WTC11 (cell line): ENCODE data around the gene ARHGAP10. TPM values are rescaled to one million over a fixed set of nuclear protein-coding genes. Genes with fewer than 3 reads are reported as not detected.

Source experiments
- ATAC-seq: fragments of 200-7000 bp; cut with Tn5 transposase; 2 replicates; pipeline ENCODE4 v1.10.0; 2021; ENCODE audit warnings: mild to moderate bottlenecking, moderate library complexity
- CTCF ChIA-PET: fragments of 300-600 bp; sonication (Branson Sonifier 250); formaldehyde crosslinking; loops from one replicate; lab custom pipeline; 2021; ENCODE audit warnings: antibody characterized with exemption; lab: Charles Lee
- POLR2A ChIA-PET: fragments of 350-600 bp; sonication (Branson Sonifier 250); formaldehyde crosslinking; loops from one replicate; lab custom pipeline; 2021; ENCODE audit warnings: antibody characterized with exemption; lab: Charles Lee
- DNase-seq: peaks from one replicate; pipeline ENCODE4 v3.0.0; 2021; ENCODE audit warnings: low spot score
- H3K27ac Mint-ChIP-seq: 2 replicates; pipeline ENCODE4 v1.8.0; 2021; ENCODE audit warnings: mixed read lengths
- H3K27me3 Mint-ChIP-seq: 2 replicates; pipeline ENCODE4 v1.8.0; 2021; ENCODE audit warnings: low read depth, mild to moderate bottlenecking, moderate library complexity, mixed read lengths
- H3K36me3 Mint-ChIP-seq: 2 replicates; pipeline ENCODE4 v1.8.0; 2021; ENCODE audit warnings: mixed read lengths
- H3K4me1 Mint-ChIP-seq: 2 replicates; pipeline ENCODE4 v1.8.0; 2022; ENCODE audit warnings: mixed read lengths
- H3K4me3 Mint-ChIP-seq: 2 replicates; pipeline ENCODE4 v1.8.0; 2021; ENCODE audit warnings: mild to moderate bottlenecking, moderate library complexity, mixed read lengths
- H3K9me3 Mint-ChIP-seq: 2 replicates; pipeline ENCODE4 v1.8.0; 2021; ENCODE audit warnings: mixed read lengths
- GRHL2 ChIP-seq: fragments of 250-450 bp; sonication (Bioruptor Pico); IDR thresholded peaks from 2 replicates; pipeline ENCODE4 v1.8.0; 2022; ENCODE audit warnings: mild to moderate bottlenecking, moderate library complexity; ENCODE audit not compliant: insufficient replicate concordance, severe bottlenecking
- GTF2I ChIP-seq: fragments of 250-450 bp; sonication (Bioruptor Pico); conservative IDR thresholded peaks from 2 replicates; pipeline ENCODE4 v1.4.0; 2021; ENCODE audit warnings: mild to moderate bottlenecking
- NFYB ChIP-seq: sonication (generic); formaldehyde crosslinking; conservative IDR thresholded peaks from 2 replicates; pipeline ENCODE4 v1.8.0; 2022; ENCODE audit warnings: low read depth, missing genetic modification reagents
- OVOL2 ChIP-seq: fragments of 250-450 bp; sonication (Bioruptor Pico); IDR thresholded peaks from 2 replicates; pipeline ENCODE4 v1.9.0; 2021; ENCODE audit warnings: mild to moderate bottlenecking, borderline replicate concordance
- ZNF396 ChIP-seq: fragments of 250-450 bp; sonication (Bioruptor Pico); IDR thresholded peaks from 2 replicates; pipeline ENCODE4 v1.8.0; 2021; ENCODE audit warnings: mild to moderate bottlenecking, moderate library complexity, borderline replicate concordance
- total RNA-seq: library from RNA; stranded (reverse); gene quantifications from 3 replicates; pipeline ENCODE4 v1.2.3, GENCODE V29; 2021
- TF ChIP-seq, protein P1 (sequence below): fragments of 250-450 bp; sonication (Bioruptor Pico); IDR thresholded peaks from 2 replicates; pipeline ENCODE4 v1.9.0; 2021; ENCODE audit warnings: mild to moderate bottlenecking, borderline replicate concordance
- TF ChIP-seq, protein P2 (sequence below): sonication (generic); formaldehyde crosslinking; IDR thresholded peaks from 2 replicates; pipeline ENCODE4 v1.8.0; 2022; ENCODE audit warnings: mild to moderate bottlenecking, missing genetic modification reagents
- TF ChIP-seq, protein P3 (sequence below): fragments of 250-450 bp; sonication (Bioruptor Pico); IDR thresholded peaks from 2 replicates; pipeline ENCODE4 v1.9.0; 2021; ENCODE audit warnings: moderate library complexity, mild to moderate bottlenecking, inconsistent platforms, borderline replicate concordance
- TF ChIP-seq, protein P4 (sequence below): sonication (generic); formaldehyde crosslinking; IDR thresholded peaks from 2 replicates; pipeline ENCODE4 v1.8.1; 2023; ENCODE audit warnings: mild to moderate bottlenecking, missing genetic modification reagents, moderate library complexity
- TF ChIP-seq, protein P5 (sequence below): sonication (generic); formaldehyde crosslinking; IDR thresholded peaks from 2 replicates; pipeline ENCODE4 v1.8.0; 2022; ENCODE audit warnings: missing genetic modification reagents
- TF ChIP-seq, protein P6 (sequence below): sonication (generic); formaldehyde crosslinking; IDR thresholded peaks from 2 replicates; pipeline ENCODE4 v1.8.1; 2023; ENCODE audit warnings: mild to moderate bottlenecking, missing genetic modification reagents
- TF ChIP-seq, protein P7 (sequence below): fragments of 250-450 bp; sonication (Bioruptor Pico); IDR thresholded peaks from 2 replicates; pipeline ENCODE4 v2.1.2; 2022; ENCODE audit warnings: mild to moderate bottlenecking, moderate library complexity
- TF ChIP-seq, protein P8 (sequence below): sonication (generic); formaldehyde crosslinking; IDR thresholded peaks from 2 replicates; pipeline ENCODE4 v1.8.0; 2022; ENCODE audit warnings: mild to moderate bottlenecking, missing genetic modification reagents

Gene ARHGAP10
- total RNA-seq, 1 experiment from 2014 or later: 9.6 TPM

DNA sequence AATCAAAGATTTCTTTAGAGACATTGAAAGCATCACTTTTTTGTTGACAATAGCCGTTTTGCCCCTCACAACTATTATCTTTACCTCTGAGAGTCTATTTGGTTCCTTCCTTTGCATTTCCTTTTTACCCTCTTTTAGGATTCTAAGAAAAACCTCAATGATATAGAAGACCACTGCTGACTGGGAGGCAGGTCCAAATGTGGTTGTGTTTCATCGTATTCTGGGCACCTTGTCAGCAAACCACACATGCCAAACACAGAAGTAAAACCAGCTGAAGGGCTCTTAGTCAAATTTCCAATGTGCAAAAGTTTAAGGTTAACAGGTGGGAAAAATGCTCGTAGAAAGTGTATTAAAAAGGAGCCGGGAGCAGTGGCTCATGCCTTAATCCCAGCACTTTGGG lies 42.8 kb upstream of the ARHGAP10 start (continued):
- no peak for TF ChIP-seq GTF2I (CRISPR knock-in tag)

DNA sequence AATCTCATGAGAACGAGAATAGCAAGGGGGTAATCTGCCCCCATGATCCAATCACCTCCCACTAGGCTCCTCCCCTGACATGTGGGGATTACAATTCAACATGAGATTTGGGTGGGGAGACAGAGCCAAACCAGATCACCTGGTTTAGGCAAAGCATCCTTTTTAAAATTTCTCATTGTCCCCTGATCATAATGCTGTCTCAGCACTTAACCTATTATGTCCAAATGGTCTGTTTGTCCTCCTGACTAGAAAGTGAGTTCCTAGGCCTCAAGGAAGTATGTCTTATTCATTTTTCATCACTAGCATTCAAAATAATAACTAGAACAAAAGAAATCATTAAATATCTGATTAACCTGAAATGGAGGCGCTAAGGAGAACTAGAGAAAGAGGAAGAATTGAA lies 40.1 kb upstream of the ARHGAP10 start:
- ChIA-PET CTCF (no interaction called here), POLR2A (no interaction called here)
- Mint-ChIP-seq H3K27me3 (no peaks in the 10 kb centered on the region), H3K27ac (no peak overlapping the region)
- TF ChIP-seq, protein P1, sequence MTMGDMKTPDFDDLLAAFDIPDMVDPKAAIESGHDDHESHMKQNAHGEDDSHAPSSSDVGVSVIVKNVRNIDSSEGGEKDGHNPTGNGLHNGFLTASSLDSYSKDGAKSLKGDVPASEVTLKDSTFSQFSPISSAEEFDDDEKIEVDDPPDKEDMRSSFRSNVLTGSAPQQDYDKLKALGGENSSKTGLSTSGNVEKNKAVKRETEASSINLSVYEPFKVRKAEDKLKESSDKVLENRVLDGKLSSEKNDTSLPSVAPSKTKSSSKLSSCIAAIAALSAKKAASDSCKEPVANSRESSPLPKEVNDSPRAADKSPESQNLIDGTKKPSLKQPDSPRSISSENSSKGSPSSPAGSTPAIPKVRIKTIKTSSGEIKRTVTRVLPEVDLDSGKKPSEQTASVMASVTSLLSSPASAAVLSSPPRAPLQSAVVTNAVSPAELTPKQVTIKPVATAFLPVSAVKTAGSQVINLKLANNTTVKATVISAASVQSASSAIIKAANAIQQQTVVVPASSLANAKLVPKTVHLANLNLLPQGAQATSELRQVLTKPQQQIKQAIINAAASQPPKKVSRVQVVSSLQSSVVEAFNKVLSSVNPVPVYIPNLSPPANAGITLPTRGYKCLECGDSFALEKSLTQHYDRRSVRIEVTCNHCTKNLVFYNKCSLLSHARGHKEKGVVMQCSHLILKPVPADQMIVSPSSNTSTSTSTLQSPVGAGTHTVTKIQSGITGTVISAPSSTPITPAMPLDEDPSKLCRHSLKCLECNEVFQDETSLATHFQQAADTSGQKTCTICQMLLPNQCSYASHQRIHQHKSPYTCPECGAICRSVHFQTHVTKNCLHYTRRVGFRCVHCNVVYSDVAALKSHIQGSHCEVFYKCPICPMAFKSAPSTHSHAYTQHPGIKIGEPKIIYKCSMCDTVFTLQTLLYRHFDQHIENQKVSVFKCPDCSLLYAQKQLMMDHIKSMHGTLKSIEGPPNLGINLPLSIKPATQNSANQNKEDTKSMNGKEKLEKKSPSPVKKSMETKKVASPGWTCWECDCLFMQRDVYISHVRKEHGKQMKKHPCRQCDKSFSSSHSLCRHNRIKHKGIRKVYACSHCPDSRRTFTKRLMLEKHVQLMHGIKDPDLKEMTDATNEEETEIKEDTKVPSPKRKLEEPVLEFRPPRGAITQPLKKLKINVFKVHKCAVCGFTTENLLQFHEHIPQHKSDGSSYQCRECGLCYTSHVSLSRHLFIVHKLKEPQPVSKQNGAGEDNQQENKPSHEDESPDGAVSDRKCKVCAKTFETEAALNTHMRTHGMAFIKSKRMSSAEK (CRISPR knock-in tag): no peak
- TF ChIP-seq, protein P2, sequence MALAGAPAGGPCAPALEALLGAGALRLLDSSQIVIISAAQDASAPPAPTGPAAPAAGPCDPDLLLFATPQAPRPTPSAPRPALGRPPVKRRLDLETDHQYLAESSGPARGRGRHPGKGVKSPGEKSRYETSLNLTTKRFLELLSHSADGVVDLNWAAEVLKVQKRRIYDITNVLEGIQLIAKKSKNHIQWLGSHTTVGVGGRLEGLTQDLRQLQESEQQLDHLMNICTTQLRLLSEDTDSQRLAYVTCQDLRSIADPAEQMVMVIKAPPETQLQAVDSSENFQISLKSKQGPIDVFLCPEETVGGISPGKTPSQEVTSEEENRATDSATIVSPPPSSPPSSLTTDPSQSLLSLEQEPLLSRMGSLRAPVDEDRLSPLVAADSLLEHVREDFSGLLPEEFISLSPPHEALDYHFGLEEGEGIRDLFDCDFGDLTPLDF (CRISPR knock-in tag): no peak
- no peak for TF ChIP-seq OVOL2
- no peak for TF ChIP-seq GRHL2
- TF ChIP-seq, protein P3, sequence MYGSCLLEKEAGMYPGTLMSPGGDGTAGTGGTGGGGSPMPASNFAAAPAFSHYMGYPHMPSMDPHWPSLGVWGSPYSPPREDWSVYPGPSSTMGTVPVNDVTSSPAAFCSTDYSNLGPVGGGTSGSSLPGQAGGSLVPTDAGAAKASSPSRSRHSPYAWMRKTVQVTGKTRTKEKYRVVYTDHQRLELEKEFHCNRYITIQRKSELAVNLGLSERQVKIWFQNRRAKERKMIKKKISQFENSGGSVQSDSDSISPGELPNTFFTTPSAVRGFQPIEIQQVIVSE (CRISPR knock-in tag): no peak
- TF ChIP-seq ZNF396 (CRISPR knock-in tag): no peak
- TF ChIP-seq, protein P4, sequence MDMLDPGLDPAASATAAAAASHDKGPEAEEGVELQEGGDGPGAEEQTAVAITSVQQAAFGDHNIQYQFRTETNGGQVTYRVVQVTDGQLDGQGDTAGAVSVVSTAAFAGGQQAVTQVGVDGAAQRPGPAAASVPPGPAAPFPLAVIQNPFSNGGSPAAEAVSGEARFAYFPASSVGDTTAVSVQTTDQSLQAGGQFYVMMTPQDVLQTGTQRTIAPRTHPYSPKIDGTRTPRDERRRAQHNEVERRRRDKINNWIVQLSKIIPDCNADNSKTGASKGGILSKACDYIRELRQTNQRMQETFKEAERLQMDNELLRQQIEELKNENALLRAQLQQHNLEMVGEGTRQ (CRISPR knock-in tag): no peak
- TF ChIP-seq, protein P5, sequence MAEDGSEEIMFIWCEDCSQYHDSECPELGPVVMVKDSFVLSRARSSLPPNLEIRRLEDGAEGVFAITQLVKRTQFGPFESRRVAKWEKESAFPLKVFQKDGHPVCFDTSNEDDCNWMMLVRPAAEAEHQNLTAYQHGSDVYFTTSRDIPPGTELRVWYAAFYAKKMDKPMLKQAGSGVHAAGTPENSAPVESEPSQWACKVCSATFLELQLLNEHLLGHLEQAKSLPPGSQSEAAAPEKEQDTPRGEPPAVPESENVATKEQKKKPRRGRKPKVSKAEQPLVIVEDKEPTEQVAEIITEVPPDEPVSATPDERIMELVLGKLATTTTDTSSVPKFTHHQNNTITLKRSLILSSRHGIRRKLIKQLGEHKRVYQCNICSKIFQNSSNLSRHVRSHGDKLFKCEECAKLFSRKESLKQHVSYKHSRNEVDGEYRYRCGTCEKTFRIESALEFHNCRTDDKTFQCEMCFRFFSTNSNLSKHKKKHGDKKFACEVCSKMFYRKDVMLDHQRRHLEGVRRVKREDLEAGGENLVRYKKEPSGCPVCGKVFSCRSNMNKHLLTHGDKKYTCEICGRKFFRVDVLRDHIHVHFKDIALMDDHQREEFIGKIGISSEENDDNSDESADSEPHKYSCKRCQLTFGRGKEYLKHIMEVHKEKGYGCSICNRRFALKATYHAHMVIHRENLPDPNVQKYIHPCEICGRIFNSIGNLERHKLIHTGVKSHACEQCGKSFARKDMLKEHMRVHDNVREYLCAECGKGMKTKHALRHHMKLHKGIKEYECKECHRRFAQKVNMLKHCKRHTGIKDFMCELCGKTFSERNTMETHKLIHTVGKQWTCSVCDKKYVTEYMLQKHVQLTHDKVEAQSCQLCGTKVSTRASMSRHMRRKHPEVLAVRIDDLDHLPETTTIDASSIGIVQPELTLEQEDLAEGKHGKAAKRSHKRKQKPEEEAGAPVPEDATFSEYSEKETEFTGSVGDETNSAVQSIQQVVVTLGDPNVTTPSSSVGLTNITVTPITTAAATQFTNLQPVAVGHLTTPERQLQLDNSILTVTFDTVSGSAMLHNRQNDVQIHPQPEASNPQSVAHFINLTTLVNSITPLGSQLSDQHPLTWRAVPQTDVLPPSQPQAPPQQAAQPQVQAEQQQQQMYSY (CRISPR knock-in tag): no peak
- TF ChIP-seq, protein P6, sequence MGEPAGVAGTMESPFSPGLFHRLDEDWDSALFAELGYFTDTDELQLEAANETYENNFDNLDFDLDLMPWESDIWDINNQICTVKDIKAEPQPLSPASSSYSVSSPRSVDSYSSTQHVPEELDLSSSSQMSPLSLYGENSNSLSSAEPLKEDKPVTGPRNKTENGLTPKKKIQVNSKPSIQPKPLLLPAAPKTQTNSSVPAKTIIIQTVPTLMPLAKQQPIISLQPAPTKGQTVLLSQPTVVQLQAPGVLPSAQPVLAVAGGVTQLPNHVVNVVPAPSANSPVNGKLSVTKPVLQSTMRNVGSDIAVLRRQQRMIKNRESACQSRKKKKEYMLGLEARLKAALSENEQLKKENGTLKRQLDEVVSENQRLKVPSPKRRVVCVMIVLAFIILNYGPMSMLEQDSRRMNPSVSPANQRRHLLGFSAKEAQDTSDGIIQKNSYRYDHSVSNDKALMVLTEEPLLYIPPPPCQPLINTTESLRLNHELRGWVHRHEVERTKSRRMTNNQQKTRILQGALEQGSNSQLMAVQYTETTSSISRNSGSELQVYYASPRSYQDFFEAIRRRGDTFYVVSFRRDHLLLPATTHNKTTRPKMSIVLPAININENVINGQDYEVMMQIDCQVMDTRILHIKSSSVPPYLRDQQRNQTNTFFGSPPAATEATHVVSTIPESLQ (CRISPR knock-in tag): no peak
- no peak for TF ChIP-seq NFYB (CRISPR knock-in tag)
- TF ChIP-seq, protein P7, sequence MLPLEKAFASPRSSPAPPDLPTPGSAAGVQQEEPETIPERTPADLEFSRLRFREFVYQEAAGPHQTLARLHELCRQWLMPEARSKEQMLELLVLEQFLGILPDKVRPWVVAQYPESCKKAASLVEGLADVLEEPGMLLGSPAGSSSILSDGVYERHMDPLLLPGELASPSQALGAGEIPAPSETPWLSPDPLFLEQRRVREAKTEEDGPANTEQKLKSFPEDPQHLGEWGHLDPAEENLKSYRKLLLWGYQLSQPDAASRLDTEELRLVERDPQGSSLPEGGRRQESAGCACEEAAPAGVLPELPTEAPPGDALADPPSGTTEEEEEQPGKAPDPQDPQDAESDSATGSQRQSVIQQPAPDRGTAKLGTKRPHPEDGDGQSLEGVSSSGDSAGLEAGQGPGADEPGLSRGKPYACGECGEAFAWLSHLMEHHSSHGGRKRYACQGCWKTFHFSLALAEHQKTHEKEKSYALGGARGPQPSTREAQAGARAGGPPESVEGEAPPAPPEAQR (CRISPR knock-in tag): no peak
- TF ChIP-seq, protein P8, sequence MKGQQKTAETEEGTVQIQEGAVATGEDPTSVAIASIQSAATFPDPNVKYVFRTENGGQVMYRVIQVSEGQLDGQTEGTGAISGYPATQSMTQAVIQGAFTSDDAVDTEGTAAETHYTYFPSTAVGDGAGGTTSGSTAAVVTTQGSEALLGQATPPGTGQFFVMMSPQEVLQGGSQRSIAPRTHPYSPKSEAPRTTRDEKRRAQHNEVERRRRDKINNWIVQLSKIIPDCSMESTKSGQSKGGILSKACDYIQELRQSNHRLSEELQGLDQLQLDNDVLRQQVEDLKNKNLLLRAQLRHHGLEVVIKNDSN (CRISPR knock-in tag): no peak
- TF ChIP-seq, all 79 proteins: peak for 0
- Mint-ChIP-seq H3K4me1 (peaks cover 2% of the 10 kb centered on the region; the same call in 1 of the 2 replicates), H3K9me3 (no peaks in the 10 kb centered on the region), H3K36me3 (no peaks in the 10 kb centered on the region), H3K4me3 (no peak overlapping the region)
- DNase-seq (no peak), ATAC-seq (no peak)
